Amniotic stem cell (primary cell): ENCODE results near the gene STXBP5.

Experiments used
- DNase-seq: peaks from one replicate; lab custom pipeline; 2025; lab: John Stamatoyannopoulos, UW

The STXBP5 gene

GRCh38 chr6:147178355-147178754 is 25.9 kb upstream of the STXBP5 start:
- no peak for DNase-seq

- DNase-seq = no peak
Measured at GRCh38 chr6:147179809-147180208, 24.4 kb upstream of the STXBP5 start.

GRCh38 chr6:147180926-147181325 is 23.3 kb upstream of the STXBP5 start:
- no peak for DNase-seq

- DNase-seq = no peak
Measured at GRCh38 chr6:147184379-147184778, 19.8 kb upstream of the STXBP5 start.

GRCh38 chr6:147185216-147185615 is 19.0 kb upstream of the STXBP5 start:
- no peak for DNase-seq

GRCh38 chr6:147190556-147190955 is 13.7 kb upstream of the STXBP5 start:
- DNase-seq = no peak

- DNase-seq = no peak
Measured at GRCh38 chr6:147192278-147192911, 11.8 kb upstream of the STXBP5 start.

GRCh38 chr6:147194652-147195411 is 9.4 kb upstream of the STXBP5 start:
- DNase-seq = peak; percentile 24

- DNase-seq = no peak
Measured at GRCh38 chr6:147195510-147195909, 8.7 kb upstream of the STXBP5 start.

GRCh38 chr6:147195987-147196386 is 8.2 kb upstream of the STXBP5 start:
- DNase-seq = no peak

- no peak for DNase-seq
Measured at GRCh38 chr6:147200711-147201110, 3.5 kb upstream of the STXBP5 start.

GRCh38 chr6:147201885-147202515 is 2.2 kb upstream of the STXBP5 start:
- no peak for DNase-seq

- DNase-seq = peak; percentile 91
Measured at GRCh38 chr6:147202516-147203310, 1.5 kb upstream of the STXBP5 start.

GRCh38 chr6:147203311-147204059 is 732 bp upstream of the STXBP5 start:
- DNase-seq = no peak

- DNase-seq = no peak
Measured at GRCh38 chr6:147204843-147205311, 660 bp downstream of the STXBP5 start.

- no peak for DNase-seq
Measured at GRCh38 chr6:147205690-147206600, 1.7 kb downstream of the STXBP5 start.

GRCh38 chr6:147207351-147207750 is 3.1 kb downstream of the STXBP5 start:
- DNase-seq = no peak

- DNase-seq = no peak
Measured at GRCh38 chr6:147207837-147208754, 3.9 kb downstream of the STXBP5 start.

- no peak for DNase-seq
Measured at GRCh38 chr6:147209762-147210449, 5.7 kb downstream of the STXBP5 start.
